ENCODE results near the gene ACAP1.

Gene ACAP1

GRCh38 chr17:7336240-7337175 lies at the start of gene ACAP1:
ACAP1 (plus strand) TSS chr17:7336529; CDS start chr17:7336735, 206 bp downstream.
- H3K4me3 ChIP-seq (ENCODE audit: low read depth, low read length) = no peak within 1 kb of the TSS
- TF ChIP-seq, protein P1, sequence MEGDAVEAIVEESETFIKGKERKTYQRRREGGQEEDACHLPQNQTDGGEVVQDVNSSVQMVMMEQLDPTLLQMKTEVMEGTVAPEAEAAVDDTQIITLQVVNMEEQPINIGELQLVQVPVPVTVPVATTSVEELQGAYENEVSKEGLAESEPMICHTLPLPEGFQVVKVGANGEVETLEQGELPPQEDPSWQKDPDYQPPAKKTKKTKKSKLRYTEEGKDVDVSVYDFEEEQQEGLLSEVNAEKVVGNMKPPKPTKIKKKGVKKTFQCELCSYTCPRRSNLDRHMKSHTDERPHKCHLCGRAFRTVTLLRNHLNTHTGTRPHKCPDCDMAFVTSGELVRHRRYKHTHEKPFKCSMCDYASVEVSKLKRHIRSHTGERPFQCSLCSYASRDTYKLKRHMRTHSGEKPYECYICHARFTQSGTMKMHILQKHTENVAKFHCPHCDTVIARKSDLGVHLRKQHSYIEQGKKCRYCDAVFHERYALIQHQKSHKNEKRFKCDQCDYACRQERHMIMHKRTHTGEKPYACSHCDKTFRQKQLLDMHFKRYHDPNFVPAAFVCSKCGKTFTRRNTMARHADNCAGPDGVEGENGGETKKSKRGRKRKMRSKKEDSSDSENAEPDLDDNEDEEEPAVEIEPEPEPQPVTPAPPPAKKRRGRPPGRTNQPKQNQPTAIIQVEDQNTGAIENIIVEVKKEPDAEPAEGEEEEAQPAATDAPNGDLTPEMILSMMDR (IDR thresholded peaks at IDR 0.05; ENCODE audit: control insufficient read depth, extremely low read depth, insufficient read depth) = no peak
- DNase-seq (ENCODE audit: low read depth) = no peak

- DNase-seq (ENCODE audit: low read depth) = no peak
- TF ChIP-seq, protein P1 (IDR thresholded peaks at IDR 0.05; ENCODE audit: control insufficient read depth, extremely low read depth, insufficient read depth) = no peak
- H3K4me3 ChIP-seq (ENCODE audit: low read depth, low read length) = no peak overlapping the region
Observed at GRCh38 chr17:7289256-7290032, 46.9 kb upstream of the ACAP1 start.

- DNase-seq (ENCODE audit: low read depth) = no peak
- no peak overlapping the region for H3K4me3 ChIP-seq (ENCODE audit: low read depth, low read length)
- TF ChIP-seq, protein P1 (IDR thresholded peaks at IDR 0.05; ENCODE audit: control insufficient read depth, extremely low read depth, insufficient read depth) = no peak
Observed at GRCh38 chr17:7290166-7290565, 46.2 kb upstream of the ACAP1 start.

DNA sequence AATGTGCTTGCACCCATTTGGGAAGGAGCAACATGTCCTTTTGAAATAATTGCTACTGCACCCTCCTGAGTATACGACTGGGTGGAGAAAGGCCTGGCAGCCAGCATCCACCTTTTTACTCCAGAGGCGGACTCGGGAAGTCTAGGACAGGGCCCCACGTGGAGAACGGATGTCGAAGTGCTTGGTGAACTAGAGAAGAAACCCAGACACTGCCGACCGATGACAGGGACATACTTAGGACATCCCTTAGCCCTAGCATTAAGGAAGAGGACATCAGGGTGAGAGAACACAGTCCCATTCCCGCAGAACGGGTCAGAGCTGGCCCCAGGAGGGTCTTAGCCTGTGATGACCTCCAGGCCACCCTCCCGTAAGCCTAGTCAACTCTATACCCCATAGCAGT lies 45.6 kb upstream of the ACAP1 start:
- no peak overlapping the region for H3K4me3 ChIP-seq (ENCODE audit: low read depth, low read length)
- no peak for DNase-seq (ENCODE audit: low read depth)
- TF ChIP-seq, protein P1 (IDR thresholded peaks at IDR 0.05; ENCODE audit: control insufficient read depth, extremely low read depth, insufficient read depth) = no peak

- TF ChIP-seq, protein P1 (IDR thresholded peaks at IDR 0.05; ENCODE audit: control insufficient read depth, extremely low read depth, insufficient read depth) = no peak
- no peak overlapping the region for H3K4me3 ChIP-seq (ENCODE audit: low read depth, low read length)
- no peak for DNase-seq (ENCODE audit: low read depth)
Observed at GRCh38 chr17:7292194-7292593, 44.1 kb upstream of the ACAP1 start.

DNA sequence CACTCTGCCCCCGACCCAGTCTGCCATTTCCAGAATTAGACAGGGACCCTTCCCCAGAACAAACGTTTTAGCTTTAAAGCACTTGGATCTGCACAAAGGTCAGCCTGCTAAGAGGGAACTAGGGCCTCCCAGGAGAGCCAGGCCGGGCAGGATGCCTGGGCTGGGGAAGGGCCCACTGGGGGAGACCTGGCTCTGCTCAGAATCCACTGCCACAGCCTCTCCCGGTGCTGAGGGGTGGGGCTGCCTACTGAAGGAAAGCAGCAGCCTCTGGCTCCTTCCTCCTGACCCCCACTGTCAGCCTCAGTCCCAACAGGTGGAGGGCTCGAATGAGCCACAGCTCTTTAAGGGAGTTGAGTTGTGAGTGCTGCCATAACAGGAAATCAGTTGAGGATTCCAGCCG lies 43.6 kb upstream of the ACAP1 start:
- DNase-seq (ENCODE audit: low read depth) = no peak
- TF ChIP-seq, protein P1 (IDR thresholded peaks at IDR 0.05; ENCODE audit: control insufficient read depth, extremely low read depth, insufficient read depth) = no peak

More for the DNA sequence above, 43.6 kb upstream of the ACAP1 start:
- no peak overlapping the region for H3K4me3 ChIP-seq (ENCODE audit: low read depth, low read length)

All from LNCaP clone FGC (cell line).